GM12875 (cell line): ENCODE results near the gene SLC5A8.
"Not testable (repeated sequence)": the region's sequence is repeated elsewhere in the genome, so short reads cannot be mapped to it uniquely, and the experiment has no call there.

Experiments
- H3K4me3 ChIP-seq: one replicate; pipeline ENCODE4 v1.5.1; 2011; ENCODE audit warnings: low read depth, low read length, control low read depth
- CTCF ChIP-seq: IDR thresholded peaks from 2 replicates; pipeline ENCODE4 v1.5.1; 2011; ENCODE audit warnings: low read depth, mild to moderate bottlenecking, control low read depth, inconsistent platforms, low read length, moderate library complexity, borderline replicate concordance; ENCODE audit not compliant: insufficient read depth

The SLC5A8 gene

GRCh38 chr12:101173197-101173749, 36.8 kb downstream of the SLC5A8 start:
- no peak overlapping the region for H3K4me3 ChIP-seq
- no peak for TF ChIP-seq CTCF

- no peak for TF ChIP-seq CTCF
- H3K4me3 ChIP-seq, result no peak overlapping the region
Measured at GRCh38 chr12:101172316-101172715, 37.7 kb downstream of the SLC5A8 start.

- no peak for TF ChIP-seq CTCF
- no peak overlapping the region for H3K4me3 ChIP-seq
Measured at GRCh38 chr12:101168001-101168400, 42.0 kb downstream of the SLC5A8 start.

GRCh38 chr12:101166866-101167265, 43.2 kb downstream of the SLC5A8 start:
- H3K4me3 ChIP-seq, result no peak overlapping the region
- TF ChIP-seq CTCF, result no peak

- no peak for TF ChIP-seq CTCF
- no peak overlapping the region for H3K4me3 ChIP-seq
Measured at GRCh38 chr12:101165319-101165718, 44.7 kb downstream of the SLC5A8 start.

- H3K4me3 ChIP-seq, result not testable (repeated sequence)
Measured at GRCh38 chr12:101145777-101146431, 64.1 kb downstream of the SLC5A8 start.

GRCh38 chr12:101127521-101128219, 82.4 kb downstream of the SLC5A8 start:
- no peak for TF ChIP-seq CTCF

More at GRCh38 chr12:101127521-101128219, 82.4 kb downstream of the SLC5A8 start:
- no peak overlapping the region for H3K4me3 ChIP-seq
